SH-SY5Y (cell line): Measurements from ENCODE around the gene ACTR10.

Experiments used
- GATA2 ChIP-seq: IDR thresholded peaks from 2 replicates; pipeline ENCODE4 v1.6.1; 2011; ENCODE audit warnings: mild to moderate bottlenecking, low read depth, low read length
- GATA3 ChIP-seq: IDR thresholded peaks from 2 replicates; pipeline ENCODE4 v1.6.1; 2011; ENCODE audit warnings: low read depth, mild to moderate bottlenecking, low read length, moderate library complexity

GRCh38 chr14:58216544-58216943, 16.6 kb downstream of the ACTR10 start:
- no peak for TF ChIP-seq GATA3
- TF ChIP-seq GATA2 = no peak
